K562 (cell line): ENCODE data around the gene STT3B. TPM values are rescaled to one million over a fixed set of nuclear protein-coding genes. Genes with fewer than 3 reads are reported as not detected.

Experiments used
- PRPF4 ChIP-seq: fragments of 200-400 bp; formaldehyde crosslinking; IDR thresholded peaks from one replicate; pipeline ENCODE4 v1.6.1; 2017; ENCODE audit warnings: low read length, low read depth, mild to moderate bottlenecking; ENCODE audit not compliant: insufficient read depth, poor library complexity, severe bottlenecking
- RB1 ChIP-seq: fragments of 450-650 bp; IDR thresholded peaks from 2 replicates; pipeline ENCODE4 v1.6.1; 2017; ENCODE audit warnings: low read depth, mild to moderate bottlenecking
- RBBP5 ChIP-seq: fragments of 200-600 bp; sonication (generic); IDR thresholded peaks from 2 replicates; pipeline ENCODE4 v1.6.1; 2012; ENCODE audit warnings: borderline replicate concordance, mild to moderate bottlenecking, low read length, control low read depth, inconsistent platforms; ENCODE audit not compliant: insufficient read depth, poor library complexity, severe bottlenecking
- SMAD1 ChIP-seq: fragments of 150-350 bp; IDR thresholded peaks from 2 replicates; pipeline ENCODE4 v1.6.1; 2014; ENCODE audit warnings: low read length, low read depth; ENCODE audit not compliant: partially characterized antibody
- ZNF197 ChIP-seq: fragments of 200-800 bp; sonication (Bioruptor generic); IDR thresholded peaks from 2 replicates; pipeline ENCODE4 v1.6.1; 2016; ENCODE audit warnings: low read depth, missing genetic modification characterization, missing compliant biosample characterization
- polyA plus RNA-seq, 8 experiments: library from polyadenylated mRNA; depleted of rRNA in 4 of 8; stranded (reverse) in 5 of 8; unstranded in 3 of 8; fragments of >200 nt; fragmentation: Nextera tagmentation in 2 of 8; fragmentation: Illumina TruSeq in 1 of 8; extraction: Ambion mirVana in 2 of 8; extraction: Trizol in 1 of 8; gene quantifications; 2 replicates each; pipeline versions ENCODE4 v1.2.1 to v1.2.3, GENCODE V29; 2011 to 2014; ENCODE audit warnings: inconsistent platforms in 1 of 8, missing spikeins in 1 of 8
- total RNA-seq, 7 experiments: library from RNA; depleted of rRNA in 6 of 7; stranded (reverse); fragments of >200 nt in 6 of 7; fragmentation: Illumina TruSeq in 2 of 7; extraction: Trizol in 2 of 7; gene quantifications; 2 replicates each; pipeline versions ENCODE4 v1.2.1 to v1.2.3, GENCODE V29; 2011 to 2021; ENCODE audit warnings: low replicate concordance in 1 of 7
- TF ChIP-seq, protein P1 (sequence below), 2 experiments: fragments of 450-650 bp; formaldehyde crosslinking in 1 of 2; IDR thresholded peaks; 2 replicates each; pipeline versions ENCODE4 v1.4.0 to v1.6.1; 2014 to 2020; ENCODE audit warnings: mild to moderate bottlenecking in 2 of 2, borderline replicate concordance in 1 of 2, low read depth in 1 of 2
- TF ChIP-seq, protein P2 (sequence below): fragments of 250-450 bp; sonication (Bioruptor Pico); IDR thresholded peaks from 2 replicates; pipeline ENCODE4 v1.8.0; 2022; ENCODE audit warnings: moderate library complexity, mild to moderate bottlenecking, inconsistent platforms
- TF ChIP-seq, protein P3 (sequence below), 2 experiments: fragments of 450-650 bp; IDR thresholded peaks; 2 replicates each; pipeline ENCODE4 v1.6.1; 2018; ENCODE audit warnings: mild to moderate bottlenecking in 2 of 2, low read depth in 1 of 2; ENCODE audit not compliant: partially characterized antibody in 2 of 2
- TF ChIP-seq, protein P4 (sequence below): fragments of 250-450 bp; sonication (Bioruptor Pico); IDR thresholded peaks from 2 replicates; pipeline ENCODE4 v1.8.0; 2022; ENCODE audit warnings: inconsistent platforms, mild to moderate bottlenecking, moderate library complexity, borderline replicate concordance

Gene STT3B
- total and polyA plus RNA-seq, 9 of the 15 experiments (the other 6 are each of a cell fraction or from before 2014, with no cell fraction given): 22.4 to 147 (median 100) TPM

DNA sequence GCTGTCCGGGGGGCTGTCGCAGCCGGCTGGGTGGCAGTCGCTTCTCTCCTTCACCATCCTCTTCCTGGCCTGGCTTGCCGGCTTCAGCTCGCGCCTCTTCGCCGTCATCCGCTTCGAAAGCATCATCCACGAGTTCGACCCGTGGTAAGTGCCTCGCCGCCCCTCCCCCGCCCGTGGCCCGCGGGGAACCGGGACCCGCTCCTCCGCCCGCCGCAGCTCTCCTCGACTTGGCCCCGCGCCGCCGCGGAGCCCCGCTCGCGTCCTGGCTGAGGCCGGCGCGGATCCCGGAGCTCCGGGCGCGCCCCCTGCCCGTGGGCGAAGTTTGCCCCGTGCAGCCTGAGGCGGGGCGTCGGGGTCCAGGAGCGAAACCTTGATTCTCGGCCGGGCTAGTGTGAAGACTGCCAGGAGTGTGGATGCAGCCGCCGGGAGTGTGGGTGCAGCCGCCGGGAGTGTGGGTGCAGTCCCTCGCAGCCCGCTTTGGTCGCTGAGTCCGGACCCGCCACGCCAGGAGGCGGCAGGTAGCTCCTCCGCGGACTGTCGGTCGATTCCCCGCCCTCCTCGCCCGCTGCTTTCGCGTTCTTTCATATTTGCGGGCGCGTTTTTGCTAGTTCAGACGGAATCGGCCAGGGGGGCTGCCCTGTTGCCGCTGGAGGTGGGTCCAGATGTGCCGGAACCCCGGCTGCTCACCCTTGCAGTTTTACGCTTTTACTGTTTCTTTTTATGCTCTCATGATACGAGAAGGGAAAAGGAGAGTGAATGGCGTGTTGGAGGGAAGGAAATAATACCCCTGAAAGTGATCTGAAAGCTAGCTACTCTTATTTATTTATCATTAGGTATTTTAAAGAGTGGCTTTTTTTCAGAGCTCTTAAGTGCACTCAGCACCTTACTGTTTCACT, 692 bp downstream of the STT3B start (continued):
- TF ChIP-seq, protein P1, sequence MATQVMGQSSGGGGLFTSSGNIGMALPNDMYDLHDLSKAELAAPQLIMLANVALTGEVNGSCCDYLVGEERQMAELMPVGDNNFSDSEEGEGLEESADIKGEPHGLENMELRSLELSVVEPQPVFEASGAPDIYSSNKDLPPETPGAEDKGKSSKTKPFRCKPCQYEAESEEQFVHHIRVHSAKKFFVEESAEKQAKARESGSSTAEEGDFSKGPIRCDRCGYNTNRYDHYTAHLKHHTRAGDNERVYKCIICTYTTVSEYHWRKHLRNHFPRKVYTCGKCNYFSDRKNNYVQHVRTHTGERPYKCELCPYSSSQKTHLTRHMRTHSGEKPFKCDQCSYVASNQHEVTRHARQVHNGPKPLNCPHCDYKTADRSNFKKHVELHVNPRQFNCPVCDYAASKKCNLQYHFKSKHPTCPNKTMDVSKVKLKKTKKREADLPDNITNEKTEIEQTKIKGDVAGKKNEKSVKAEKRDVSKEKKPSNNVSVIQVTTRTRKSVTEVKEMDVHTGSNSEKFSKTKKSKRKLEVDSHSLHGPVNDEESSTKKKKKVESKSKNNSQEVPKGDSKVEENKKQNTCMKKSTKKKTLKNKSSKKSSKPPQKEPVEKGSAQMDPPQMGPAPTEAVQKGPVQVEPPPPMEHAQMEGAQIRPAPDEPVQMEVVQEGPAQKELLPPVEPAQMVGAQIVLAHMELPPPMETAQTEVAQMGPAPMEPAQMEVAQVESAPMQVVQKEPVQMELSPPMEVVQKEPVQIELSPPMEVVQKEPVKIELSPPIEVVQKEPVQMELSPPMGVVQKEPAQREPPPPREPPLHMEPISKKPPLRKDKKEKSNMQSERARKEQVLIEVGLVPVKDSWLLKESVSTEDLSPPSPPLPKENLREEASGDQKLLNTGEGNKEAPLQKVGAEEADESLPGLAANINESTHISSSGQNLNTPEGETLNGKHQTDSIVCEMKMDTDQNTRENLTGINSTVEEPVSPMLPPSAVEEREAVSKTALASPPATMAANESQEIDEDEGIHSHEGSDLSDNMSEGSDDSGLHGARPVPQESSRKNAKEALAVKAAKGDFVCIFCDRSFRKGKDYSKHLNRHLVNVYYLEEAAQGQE (IDR thresholded peaks at IDR 0.05; ENCODE audit: borderline replicate concordance): 0 out of 2 replicates have a peak, but pooled peaks have one; percentile 4
- TF ChIP-seq, protein P1 (CRISPR knock-in tag; IDR thresholded peaks at IDR 0.05; ENCODE audit: low read depth): no peak
- TF ChIP-seq ZNF197 (no peak), RB1 (0 out of 2 replicates have a peak, but pooled peaks have one; percentile 12), RBBP5 (peak; percentile 83), PRPF4 (peak; percentile 30), SMAD1 (no peak)
- TF ChIP-seq, protein P2, sequence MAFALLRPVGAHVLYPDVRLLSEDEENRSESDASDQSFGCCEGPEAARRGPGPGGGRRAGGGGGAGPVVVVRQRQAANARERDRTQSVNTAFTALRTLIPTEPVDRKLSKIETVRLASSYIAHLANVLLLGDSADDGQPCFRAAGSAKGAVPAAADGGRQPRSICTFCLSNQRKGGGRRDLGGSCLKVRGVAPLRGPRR (CRISPR knock-in tag): no peak
- TF ChIP-seq, protein P3, sequence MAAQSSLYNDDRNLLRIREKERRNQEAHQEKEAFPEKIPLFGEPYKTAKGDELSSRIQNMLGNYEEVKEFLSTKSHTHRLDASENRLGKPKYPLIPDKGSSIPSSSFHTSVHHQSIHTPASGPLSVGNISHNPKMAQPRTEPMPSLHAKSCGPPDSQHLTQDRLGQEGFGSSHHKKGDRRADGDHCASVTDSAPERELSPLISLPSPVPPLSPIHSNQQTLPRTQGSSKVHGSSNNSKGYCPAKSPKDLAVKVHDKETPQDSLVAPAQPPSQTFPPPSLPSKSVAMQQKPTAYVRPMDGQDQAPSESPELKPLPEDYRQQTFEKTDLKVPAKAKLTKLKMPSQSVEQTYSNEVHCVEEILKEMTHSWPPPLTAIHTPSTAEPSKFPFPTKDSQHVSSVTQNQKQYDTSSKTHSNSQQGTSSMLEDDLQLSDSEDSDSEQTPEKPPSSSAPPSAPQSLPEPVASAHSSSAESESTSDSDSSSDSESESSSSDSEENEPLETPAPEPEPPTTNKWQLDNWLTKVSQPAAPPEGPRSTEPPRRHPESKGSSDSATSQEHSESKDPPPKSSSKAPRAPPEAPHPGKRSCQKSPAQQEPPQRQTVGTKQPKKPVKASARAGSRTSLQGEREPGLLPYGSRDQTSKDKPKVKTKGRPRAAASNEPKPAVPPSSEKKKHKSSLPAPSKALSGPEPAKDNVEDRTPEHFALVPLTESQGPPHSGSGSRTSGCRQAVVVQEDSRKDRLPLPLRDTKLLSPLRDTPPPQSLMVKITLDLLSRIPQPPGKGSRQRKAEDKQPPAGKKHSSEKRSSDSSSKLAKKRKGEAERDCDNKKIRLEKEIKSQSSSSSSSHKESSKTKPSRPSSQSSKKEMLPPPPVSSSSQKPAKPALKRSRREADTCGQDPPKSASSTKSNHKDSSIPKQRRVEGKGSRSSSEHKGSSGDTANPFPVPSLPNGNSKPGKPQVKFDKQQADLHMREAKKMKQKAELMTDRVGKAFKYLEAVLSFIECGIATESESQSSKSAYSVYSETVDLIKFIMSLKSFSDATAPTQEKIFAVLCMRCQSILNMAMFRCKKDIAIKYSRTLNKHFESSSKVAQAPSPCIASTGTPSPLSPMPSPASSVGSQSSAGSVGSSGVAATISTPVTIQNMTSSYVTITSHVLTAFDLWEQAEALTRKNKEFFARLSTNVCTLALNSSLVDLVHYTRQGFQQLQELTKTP (IDR thresholded peaks at IDR 0.05; ENCODE audit: low read depth in 1 of 2, partially characterized antibody in 2 of 2): no peak
- TF ChIP-seq, protein P4, sequence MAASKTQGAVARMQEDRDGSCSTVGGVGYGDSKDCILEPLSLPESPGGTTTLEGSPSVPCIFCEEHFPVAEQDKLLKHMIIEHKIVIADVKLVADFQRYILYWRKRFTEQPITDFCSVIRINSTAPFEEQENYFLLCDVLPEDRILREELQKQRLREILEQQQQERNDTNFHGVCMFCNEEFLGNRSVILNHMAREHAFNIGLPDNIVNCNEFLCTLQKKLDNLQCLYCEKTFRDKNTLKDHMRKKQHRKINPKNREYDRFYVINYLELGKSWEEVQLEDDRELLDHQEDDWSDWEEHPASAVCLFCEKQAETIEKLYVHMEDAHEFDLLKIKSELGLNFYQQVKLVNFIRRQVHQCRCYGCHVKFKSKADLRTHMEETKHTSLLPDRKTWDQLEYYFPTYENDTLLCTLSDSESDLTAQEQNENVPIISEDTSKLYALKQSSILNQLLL (CRISPR knock-in tag): no peak
